ENCODE measurements around the gene PHF12. TPM values are rescaled to one million over a fixed set of nuclear protein-coding genes. Genes with fewer than 3 reads are reported as not detected.

PHF12 gene
- total and polyA plus RNA-seq, 2 of the 8 experiments (the other 6 are each of a cell fraction or from before 2014, with no cell fraction given): 38.8 to 65.7 TPM

DNA sequence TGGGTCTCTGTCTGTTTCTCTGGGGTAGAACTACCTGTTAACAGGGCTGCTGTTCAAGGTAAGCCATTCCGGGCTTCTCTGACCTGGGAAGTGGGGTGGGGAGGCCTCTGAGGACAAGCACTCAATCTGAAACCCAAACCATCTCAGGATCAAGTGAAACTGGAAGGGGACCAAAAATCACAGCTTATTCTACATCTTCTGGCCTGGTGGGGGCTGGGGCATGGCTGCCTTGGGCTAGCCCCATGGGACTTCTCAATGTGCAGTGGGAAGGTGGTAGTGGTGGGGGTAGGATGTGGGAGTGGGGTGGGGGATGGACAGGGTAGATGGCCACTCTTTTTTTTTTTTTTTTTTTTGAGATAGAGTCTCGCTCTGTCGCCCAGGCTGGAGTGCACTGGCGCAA lies 59.3 kb downstream of the PHF12 start (continued):
- TF ChIP-seq, protein P1, sequence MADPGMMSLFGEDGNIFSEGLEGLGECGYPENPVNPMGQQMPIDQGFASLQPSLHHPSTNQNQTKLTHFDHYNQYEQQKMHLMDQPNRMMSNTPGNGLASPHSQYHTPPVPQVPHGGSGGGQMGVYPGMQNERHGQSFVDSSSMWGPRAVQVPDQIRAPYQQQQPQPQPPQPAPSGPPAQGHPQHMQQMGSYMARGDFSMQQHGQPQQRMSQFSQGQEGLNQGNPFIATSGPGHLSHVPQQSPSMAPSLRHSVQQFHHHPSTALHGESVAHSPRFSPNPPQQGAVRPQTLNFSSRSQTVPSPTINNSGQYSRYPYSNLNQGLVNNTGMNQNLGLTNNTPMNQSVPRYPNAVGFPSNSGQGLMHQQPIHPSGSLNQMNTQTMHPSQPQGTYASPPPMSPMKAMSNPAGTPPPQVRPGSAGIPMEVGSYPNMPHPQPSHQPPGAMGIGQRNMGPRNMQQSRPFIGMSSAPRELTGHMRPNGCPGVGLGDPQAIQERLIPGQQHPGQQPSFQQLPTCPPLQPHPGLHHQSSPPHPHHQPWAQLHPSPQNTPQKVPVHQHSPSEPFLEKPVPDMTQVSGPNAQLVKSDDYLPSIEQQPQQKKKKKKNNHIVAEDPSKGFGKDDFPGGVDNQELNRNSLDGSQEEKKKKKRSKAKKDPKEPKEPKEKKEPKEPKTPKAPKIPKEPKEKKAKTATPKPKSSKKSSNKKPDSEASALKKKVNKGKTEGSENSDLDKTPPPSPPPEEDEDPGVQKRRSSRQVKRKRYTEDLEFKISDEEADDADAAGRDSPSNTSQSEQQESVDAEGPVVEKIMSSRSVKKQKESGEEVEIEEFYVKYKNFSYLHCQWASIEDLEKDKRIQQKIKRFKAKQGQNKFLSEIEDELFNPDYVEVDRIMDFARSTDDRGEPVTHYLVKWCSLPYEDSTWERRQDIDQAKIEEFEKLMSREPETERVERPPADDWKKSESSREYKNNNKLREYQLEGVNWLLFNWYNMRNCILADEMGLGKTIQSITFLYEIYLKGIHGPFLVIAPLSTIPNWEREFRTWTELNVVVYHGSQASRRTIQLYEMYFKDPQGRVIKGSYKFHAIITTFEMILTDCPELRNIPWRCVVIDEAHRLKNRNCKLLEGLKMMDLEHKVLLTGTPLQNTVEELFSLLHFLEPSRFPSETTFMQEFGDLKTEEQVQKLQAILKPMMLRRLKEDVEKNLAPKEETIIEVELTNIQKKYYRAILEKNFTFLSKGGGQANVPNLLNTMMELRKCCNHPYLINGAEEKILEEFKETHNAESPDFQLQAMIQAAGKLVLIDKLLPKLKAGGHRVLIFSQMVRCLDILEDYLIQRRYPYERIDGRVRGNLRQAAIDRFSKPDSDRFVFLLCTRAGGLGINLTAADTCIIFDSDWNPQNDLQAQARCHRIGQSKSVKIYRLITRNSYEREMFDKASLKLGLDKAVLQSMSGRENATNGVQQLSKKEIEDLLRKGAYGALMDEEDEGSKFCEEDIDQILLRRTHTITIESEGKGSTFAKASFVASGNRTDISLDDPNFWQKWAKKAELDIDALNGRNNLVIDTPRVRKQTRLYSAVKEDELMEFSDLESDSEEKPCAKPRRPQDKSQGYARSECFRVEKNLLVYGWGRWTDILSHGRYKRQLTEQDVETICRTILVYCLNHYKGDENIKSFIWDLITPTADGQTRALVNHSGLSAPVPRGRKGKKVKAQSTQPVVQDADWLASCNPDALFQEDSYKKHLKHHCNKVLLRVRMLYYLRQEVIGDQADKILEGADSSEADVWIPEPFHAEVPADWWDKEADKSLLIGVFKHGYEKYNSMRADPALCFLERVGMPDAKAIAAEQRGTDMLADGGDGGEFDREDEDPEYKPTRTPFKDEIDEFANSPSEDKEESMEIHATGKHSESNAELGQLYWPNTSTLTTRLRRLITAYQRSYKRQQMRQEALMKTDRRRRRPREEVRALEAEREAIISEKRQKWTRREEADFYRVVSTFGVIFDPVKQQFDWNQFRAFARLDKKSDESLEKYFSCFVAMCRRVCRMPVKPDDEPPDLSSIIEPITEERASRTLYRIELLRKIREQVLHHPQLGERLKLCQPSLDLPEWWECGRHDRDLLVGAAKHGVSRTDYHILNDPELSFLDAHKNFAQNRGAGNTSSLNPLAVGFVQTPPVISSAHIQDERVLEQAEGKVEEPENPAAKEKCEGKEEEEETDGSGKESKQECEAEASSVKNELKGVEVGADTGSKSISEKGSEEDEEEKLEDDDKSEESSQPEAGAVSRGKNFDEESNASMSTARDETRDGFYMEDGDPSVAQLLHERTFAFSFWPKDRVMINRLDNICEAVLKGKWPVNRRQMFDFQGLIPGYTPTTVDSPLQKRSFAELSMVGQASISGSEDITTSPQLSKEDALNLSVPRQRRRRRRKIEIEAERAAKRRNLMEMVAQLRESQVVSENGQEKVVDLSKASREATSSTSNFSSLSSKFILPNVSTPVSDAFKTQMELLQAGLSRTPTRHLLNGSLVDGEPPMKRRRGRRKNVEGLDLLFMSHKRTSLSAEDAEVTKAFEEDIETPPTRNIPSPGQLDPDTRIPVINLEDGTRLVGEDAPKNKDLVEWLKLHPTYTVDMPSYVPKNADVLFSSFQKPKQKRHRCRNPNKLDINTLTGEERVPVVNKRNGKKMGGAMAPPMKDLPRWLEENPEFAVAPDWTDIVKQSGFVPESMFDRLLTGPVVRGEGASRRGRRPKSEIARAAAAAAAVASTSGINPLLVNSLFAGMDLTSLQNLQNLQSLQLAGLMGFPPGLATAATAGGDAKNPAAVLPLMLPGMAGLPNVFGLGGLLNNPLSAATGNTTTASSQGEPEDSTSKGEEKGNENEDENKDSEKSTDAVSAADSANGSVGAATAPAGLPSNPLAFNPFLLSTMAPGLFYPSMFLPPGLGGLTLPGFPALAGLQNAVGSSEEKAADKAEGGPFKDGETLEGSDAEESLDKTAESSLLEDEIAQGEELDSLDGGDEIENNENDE (IDR thresholded peaks at IDR 0.05; ENCODE audit: insufficient replicate concordance, low read length): no peak
- TF ChIP-seq HDAC6 (IDR thresholded peaks at IDR 0.05; ENCODE audit: low read depth, low read length) (no peak), RNF2 (IDR thresholded peaks at IDR 0.05; ENCODE audit: borderline replicate concordance, low read depth, low read length, missing control alignments, poor library complexity, severe bottlenecking) (no peak), BCL11A (IDR thresholded peaks at IDR 0.05; ENCODE audit: low read depth in 2 of 2, low read length in 2 of 2) (no peak), ASH2L (IDR thresholded peaks at IDR 0.05; ENCODE audit: low read length) (no peak)
- TF ChIP-seq, protein P2, sequence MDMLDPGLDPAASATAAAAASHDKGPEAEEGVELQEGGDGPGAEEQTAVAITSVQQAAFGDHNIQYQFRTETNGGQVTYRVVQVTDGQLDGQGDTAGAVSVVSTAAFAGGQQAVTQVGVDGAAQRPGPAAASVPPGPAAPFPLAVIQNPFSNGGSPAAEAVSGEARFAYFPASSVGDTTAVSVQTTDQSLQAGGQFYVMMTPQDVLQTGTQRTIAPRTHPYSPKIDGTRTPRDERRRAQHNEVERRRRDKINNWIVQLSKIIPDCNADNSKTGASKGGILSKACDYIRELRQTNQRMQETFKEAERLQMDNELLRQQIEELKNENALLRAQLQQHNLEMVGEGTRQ (IDR thresholded peaks at IDR 0.05; ENCODE audit: low read length): no peak
- TF ChIP-seq, protein P3, sequence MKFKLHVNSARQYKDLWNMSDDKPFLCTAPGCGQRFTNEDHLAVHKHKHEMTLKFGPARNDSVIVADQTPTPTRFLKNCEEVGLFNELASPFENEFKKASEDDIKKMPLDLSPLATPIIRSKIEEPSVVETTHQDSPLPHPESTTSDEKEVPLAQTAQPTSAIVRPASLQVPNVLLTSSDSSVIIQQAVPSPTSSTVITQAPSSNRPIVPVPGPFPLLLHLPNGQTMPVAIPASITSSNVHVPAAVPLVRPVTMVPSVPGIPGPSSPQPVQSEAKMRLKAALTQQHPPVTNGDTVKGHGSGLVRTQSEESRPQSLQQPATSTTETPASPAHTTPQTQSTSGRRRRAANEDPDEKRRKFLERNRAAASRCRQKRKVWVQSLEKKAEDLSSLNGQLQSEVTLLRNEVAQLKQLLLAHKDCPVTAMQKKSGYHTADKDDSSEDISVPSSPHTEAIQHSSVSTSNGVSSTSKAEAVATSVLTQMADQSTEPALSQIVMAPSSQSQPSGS (IDR thresholded peaks at IDR 0.05; ENCODE audit: low read length): no peak
